ENCODE measurements around the gene SH2D3C.
"Not testable (repeated sequence)": the region's sequence is repeated elsewhere in the genome, so short reads cannot be mapped to it uniquely, and the experiment has no call there.

SH2D3C gene

DNA sequence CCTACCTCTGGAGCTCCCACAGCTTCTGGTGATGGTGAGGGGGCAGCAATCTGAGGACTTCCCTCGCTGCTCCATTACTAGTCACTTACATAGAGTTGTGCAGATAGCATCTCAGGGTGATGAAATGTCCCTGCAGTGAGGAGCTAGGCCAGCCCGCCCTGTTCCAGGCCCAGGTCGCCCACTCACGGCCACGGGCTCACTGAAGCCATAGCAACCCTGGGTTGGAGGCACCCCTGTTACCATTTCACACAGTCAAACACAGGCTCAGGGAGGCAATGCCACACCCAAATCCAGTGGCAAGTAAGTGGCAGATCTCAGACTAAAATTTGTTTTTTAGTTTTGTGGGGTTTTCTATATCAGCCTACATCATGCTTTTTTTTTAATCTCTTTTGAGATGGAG lies 19.6 kb downstream of the SH2D3C start:
- Histone ChIP-seq H3K4me1 (ENCODE audit: control insufficient read depth in 1 of 2, insufficient read depth in 2 of 2, low read length in 2 of 2) (peaks cover 6 to 12% of the 10 kb centered on the region in 2 experiments), H3K27me3 (ENCODE audit: insufficient read depth, low read length) (peaks cover 20% of the 10 kb centered on the region), H3K18ac (ENCODE audit: low read length) (no peak overlapping the region), H4K12ac (ENCODE audit: low read depth, low read length) (no peak overlapping the region), H3K79me1 (ENCODE audit: low read length) (peaks cover 2% of the 10 kb centered on the region), H2AK5ac (ENCODE audit: low read length) (no peak overlapping the region), H3K9ac (ENCODE audit: low read length) (no peak overlapping the region), H4K91ac (ENCODE audit: low read depth, low read length) (no peak overlapping the region), H2BK5ac (ENCODE audit: low read depth, low read length, poor library complexity) (no peak overlapping the region), H3K14ac (ENCODE audit: low read length) (no peak overlapping the region), H3K9me3 (ENCODE audit: insufficient read depth, low read depth, low read length) (no peaks in the 10 kb centered on the region), H3K4me3 (ENCODE audit: low read depth, low read length) (no peak overlapping the region), H3K27ac (ENCODE audit: low read depth, low read length) (no peak overlapping the region), H4K8ac (ENCODE audit: low read depth, low read length) (no peak overlapping the region), H3K79me2 (ENCODE audit: control insufficient read depth, insufficient read depth, low read length, poor library complexity) (no peaks in the 10 kb centered on the region), H3K23ac (ENCODE audit: low read length) (no peak overlapping the region), H2AFZ (ENCODE audit: insufficient read depth, low read length, poor library complexity) (no peak overlapping the region), H3K36me3 (ENCODE audit: control insufficient read depth in 1 of 2, insufficient read depth in 2 of 2, low read length in 2 of 2) (no peaks in the 10 kb centered on the region), H2BK12ac (ENCODE audit: low read length) (no peak overlapping the region), H2BK120ac (ENCODE audit: insufficient read depth, low read length, poor library complexity) (no peak overlapping the region), H3K4me2 (ENCODE audit: low read length) (no peak overlapping the region), H3K4ac (ENCODE audit: low read depth, low read length) (no peak overlapping the region)
- WGBS (ENCODE audit: extremely low coverage, insufficient coverage, insufficient read length): no CpG with 5 or more reads among the region's 5 CpGs
- DNase-seq: no peak

DNA sequence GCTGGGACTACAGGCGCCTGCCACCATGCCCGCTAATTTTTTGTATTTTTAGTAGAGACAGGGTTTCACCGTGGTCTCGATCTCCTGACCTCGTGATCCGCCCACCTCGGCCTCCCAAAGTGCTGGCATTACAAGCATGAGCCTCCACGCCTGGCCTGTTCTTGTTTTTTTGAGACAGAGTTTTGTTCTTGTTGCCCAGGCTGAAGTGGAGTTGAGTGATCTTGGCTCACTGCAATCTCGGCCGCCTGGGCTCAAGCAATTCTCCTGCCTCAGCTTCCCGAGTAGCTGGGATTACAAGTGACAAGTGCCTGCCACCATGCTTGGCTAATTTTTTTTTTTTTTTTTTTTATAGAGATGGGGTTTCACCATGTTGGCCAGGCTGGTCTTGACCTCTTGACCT lies 21.7 kb downstream of the SH2D3C start:
- peaks cover 29% of the 10 kb centered on the region for H3K27me3 ChIP-seq (ENCODE audit: insufficient read depth, low read length)
- H3K4me1 ChIP-seq (ENCODE audit: control insufficient read depth in 1 of 2, insufficient read depth in 2 of 2, low read length in 2 of 2); H3K27ac ChIP-seq (ENCODE audit: low read depth, low read length); H4K8ac ChIP-seq (ENCODE audit: low read depth, low read length); H4K12ac ChIP-seq (ENCODE audit: low read depth, low read length); H3K23ac ChIP-seq (ENCODE audit: low read length); H3K9me3 ChIP-seq (ENCODE audit: insufficient read depth, low read depth, low read length); H3K79me2 ChIP-seq (ENCODE audit: control insufficient read depth, insufficient read depth, low read length, poor library complexity); H2AK5ac ChIP-seq (ENCODE audit: low read length); H2BK12ac ChIP-seq (ENCODE audit: low read length); DNase-seq; H2BK120ac ChIP-seq (ENCODE audit: insufficient read depth, low read length, poor library complexity); H3K4ac ChIP-seq (ENCODE audit: low read depth, low read length); H3K4me2 ChIP-seq (ENCODE audit: low read length); H4K91ac ChIP-seq (ENCODE audit: low read depth, low read length); H3K14ac ChIP-seq (ENCODE audit: low read length); H3K4me3 ChIP-seq (ENCODE audit: low read depth, low read length); H2BK5ac ChIP-seq (ENCODE audit: low read depth, low read length, poor library complexity); H3K36me3 ChIP-seq (ENCODE audit: control insufficient read depth in 1 of 2, insufficient read depth in 2 of 2, low read length in 2 of 2); H3K9ac ChIP-seq (ENCODE audit: low read length); H2AFZ ChIP-seq (ENCODE audit: insufficient read depth, low read length, poor library complexity); H3K79me1 ChIP-seq (ENCODE audit: low read length); H3K18ac ChIP-seq (ENCODE audit: low read length): not testable (repeated sequence)
- no CpG with 5 or more reads among the region's 11 CpGs for WGBS (ENCODE audit: extremely low coverage, insufficient coverage, insufficient read length)

DNA sequence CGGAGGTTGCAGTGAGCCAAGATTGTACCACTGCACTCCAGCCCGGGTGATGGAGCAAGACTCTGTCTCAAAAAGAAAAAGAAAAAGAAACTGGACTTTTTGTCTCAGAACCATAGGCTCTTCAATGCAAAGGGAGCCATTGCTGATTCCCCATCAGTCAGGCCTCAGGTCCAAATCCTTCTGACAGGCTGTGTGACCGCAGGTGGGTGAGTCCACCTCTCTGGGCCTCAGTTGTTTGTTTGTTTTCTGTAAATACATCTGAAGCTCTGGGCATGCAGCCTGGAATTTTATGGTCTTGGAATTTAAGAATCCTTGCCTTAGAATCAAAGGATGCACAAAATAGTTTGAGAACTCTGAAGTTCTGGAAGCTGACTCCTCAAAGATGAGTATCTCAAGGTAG lies 22.2 kb downstream of the SH2D3C start:
- Histone ChIP-seq H3K36me3 (ENCODE audit: control insufficient read depth in 1 of 2, insufficient read depth in 2 of 2, low read length in 2 of 2) (no peaks in the 10 kb centered on the region), H3K14ac (ENCODE audit: low read length) (no peak overlapping the region), H2BK5ac (ENCODE audit: low read depth, low read length, poor library complexity) (no peak overlapping the region), H2AFZ (ENCODE audit: insufficient read depth, low read length, poor library complexity) (no peak overlapping the region), H4K8ac (ENCODE audit: low read depth, low read length) (no peak overlapping the region), H3K23ac (ENCODE audit: low read length) (no peak overlapping the region), H4K12ac (ENCODE audit: low read depth, low read length) (no peak overlapping the region), H3K9me3 (ENCODE audit: insufficient read depth, low read depth, low read length) (no peaks in the 10 kb centered on the region), H3K27ac (ENCODE audit: low read depth, low read length) (no peak overlapping the region), H2AK5ac (ENCODE audit: low read length) (no peak overlapping the region), H3K4ac (ENCODE audit: low read depth, low read length) (no peak overlapping the region), H3K4me2 (ENCODE audit: low read length) (no peak overlapping the region), H3K4me1 (ENCODE audit: control insufficient read depth in 1 of 2, insufficient read depth in 2 of 2, low read length in 2 of 2) (peaks cover 0 to 3% of the 10 kb centered on the region in 2 experiments), H3K27me3 (ENCODE audit: insufficient read depth, low read length) (peaks cover 29% of the 10 kb centered on the region), H3K4me3 (ENCODE audit: low read depth, low read length) (no peak overlapping the region), H3K18ac (ENCODE audit: low read length) (no peak overlapping the region), H4K91ac (ENCODE audit: low read depth, low read length) (no peak overlapping the region), H2BK120ac (ENCODE audit: insufficient read depth, low read length, poor library complexity) (no peak overlapping the region), H2BK12ac (ENCODE audit: low read length) (no peak overlapping the region), H3K9ac (ENCODE audit: low read length) (no peak overlapping the region), H3K79me1 (ENCODE audit: low read length) (no peaks in the 10 kb centered on the region), H3K79me2 (ENCODE audit: control insufficient read depth, insufficient read depth, low read length, poor library complexity) (no peaks in the 10 kb centered on the region)
- no CpG with 5 or more reads among the region's 3 CpGs for WGBS (ENCODE audit: extremely low coverage, insufficient coverage, insufficient read length)
- DNase-seq: peak in 1 of 2 donors; percentile 80

DNA sequence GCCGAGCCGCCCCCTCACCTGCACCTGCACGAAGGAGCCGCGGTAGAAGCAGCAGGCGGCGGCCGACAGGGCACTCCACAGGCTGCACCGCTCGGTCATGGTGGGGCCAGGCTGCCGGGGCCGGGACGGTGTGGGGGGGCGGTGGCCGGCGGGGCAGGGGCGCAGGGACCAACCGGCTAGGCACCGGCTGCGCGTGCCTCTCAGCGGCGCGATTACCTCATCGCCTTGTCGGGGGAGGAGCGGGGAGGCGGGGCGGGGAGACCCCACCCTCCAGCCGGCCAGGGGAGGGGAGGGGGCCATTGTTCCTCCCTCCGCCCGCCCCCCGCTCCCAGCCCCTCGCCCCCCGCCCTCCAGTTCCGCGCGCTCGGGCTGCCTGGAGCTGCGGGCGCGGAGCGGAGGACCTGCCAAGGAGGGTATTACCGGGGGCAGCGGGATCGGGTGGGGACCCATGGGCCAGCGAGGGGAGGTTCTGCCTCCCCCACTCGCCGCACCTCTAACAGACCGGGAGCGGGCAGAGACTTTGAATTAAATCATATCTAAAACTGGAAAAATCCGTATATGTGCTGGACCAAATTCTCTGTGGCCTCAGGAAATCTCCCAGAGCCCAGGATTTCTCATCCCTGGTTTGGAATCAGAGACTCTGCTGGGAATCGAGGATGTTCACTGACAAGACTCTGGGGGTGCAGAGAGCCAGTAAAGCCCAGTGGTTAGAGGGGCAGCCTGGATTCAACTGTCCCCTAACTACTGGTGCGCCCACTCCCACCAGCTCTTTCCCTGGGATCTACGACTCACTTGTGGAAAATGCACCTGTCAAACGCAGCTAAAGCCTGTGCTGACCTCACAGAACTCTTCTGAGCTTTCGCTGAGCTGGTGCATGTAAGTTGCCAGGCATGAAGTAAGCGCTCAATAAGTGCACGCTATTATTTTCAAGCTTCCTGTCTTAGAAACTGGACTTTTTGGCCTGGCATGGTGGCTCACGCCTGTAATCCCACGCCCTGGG lies 23.1 kb downstream of the SH2D3C start:
- DNase-seq: no peak
- Histone ChIP-seq H4K91ac (ENCODE audit: low read depth, low read length) (no peak overlapping the region), H3K4me1 (ENCODE audit: control insufficient read depth in 1 of 2, insufficient read depth in 2 of 2, low read length in 2 of 2) (peaks cover 0 to 3% of the 10 kb centered on the region in 2 experiments), H3K27me3 (ENCODE audit: insufficient read depth, low read length) (peaks cover 29% of the 10 kb centered on the region), H3K4ac (ENCODE audit: low read depth, low read length) (no peak overlapping the region), H3K36me3 (ENCODE audit: control insufficient read depth in 1 of 2, insufficient read depth in 2 of 2, low read length in 2 of 2) (no peaks in the 10 kb centered on the region), H3K27ac (ENCODE audit: low read depth, low read length) (no peak overlapping the region), H2AK5ac (ENCODE audit: low read length) (no peak overlapping the region), H3K9ac (ENCODE audit: low read length) (no peak overlapping the region), H3K4me3 (ENCODE audit: low read depth, low read length) (no peak overlapping the region), H4K8ac (ENCODE audit: low read depth, low read length) (no peak overlapping the region), H3K79me1 (ENCODE audit: low read length) (no peaks in the 10 kb centered on the region), H3K9me3 (ENCODE audit: insufficient read depth, low read depth, low read length) (no peaks in the 10 kb centered on the region), H2BK5ac (ENCODE audit: low read depth, low read length, poor library complexity) (no peak overlapping the region), H2AFZ (ENCODE audit: insufficient read depth, low read length, poor library complexity) (no peak overlapping the region), H3K18ac (ENCODE audit: low read length) (no peak overlapping the region), H4K12ac (ENCODE audit: low read depth, low read length) (no peak overlapping the region), H3K23ac (ENCODE audit: low read length) (no peak overlapping the region), H2BK12ac (ENCODE audit: low read length) (no peak overlapping the region), H2BK120ac (ENCODE audit: insufficient read depth, low read length, poor library complexity) (no peak overlapping the region), H3K14ac (ENCODE audit: low read length) (no peak overlapping the region), H3K4me2 (ENCODE audit: low read length) (peak overlapping the region; percentile 42), H3K79me2 (ENCODE audit: control insufficient read depth, insufficient read depth, low read length, poor library complexity) (no peaks in the 10 kb centered on the region)
- no CpG with 5 or more reads among the region's 61 CpGs for WGBS (ENCODE audit: extremely low coverage, insufficient coverage, insufficient read length)
